ENCODE data around the gene PSAP.
"Not testable (repeated sequence)": the region's sequence is repeated elsewhere in the genome, so short reads cannot be mapped to it uniquely, and the experiment has no call there.

PSAP gene

DNA sequence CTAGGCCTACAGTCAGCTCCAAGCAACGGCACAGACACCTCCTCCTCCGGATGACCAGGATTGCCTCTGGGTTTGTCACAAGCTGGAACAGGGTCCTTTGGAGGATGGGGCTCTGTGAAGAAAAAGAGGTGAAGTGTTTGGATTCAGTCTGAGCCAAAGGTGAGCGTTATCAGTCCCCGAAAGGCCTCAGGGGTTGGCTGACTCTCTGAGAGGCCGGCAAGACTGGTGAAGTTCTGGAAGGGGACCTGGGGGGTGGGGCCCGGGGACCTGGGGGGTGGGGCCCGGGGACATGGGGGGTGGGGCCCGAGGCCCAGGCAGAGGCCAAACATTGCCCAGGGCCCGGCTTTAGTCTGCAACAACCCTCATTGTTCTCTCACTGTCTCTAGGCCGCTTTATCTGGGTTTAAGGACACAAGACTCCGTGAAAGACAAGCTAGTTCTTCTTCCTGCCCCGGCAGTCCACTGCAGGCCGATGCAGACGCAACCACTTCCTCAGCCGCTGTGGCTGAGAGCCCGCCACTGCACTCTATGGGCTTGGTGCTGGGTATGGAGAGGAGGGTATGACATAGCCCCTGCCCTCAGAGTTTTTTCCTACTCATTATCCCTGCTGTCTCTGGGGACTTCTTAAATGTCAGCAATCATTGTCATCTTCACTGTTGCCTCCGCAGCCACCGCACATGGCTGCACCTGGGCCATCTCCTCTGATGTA, 27.4 kb upstream of the PSAP start:
- peak in 1 of 10 donors; percentile 32 for DNase-seq
- intact Hi-C loops (cut with DNase I) = no loop called here

DNA sequence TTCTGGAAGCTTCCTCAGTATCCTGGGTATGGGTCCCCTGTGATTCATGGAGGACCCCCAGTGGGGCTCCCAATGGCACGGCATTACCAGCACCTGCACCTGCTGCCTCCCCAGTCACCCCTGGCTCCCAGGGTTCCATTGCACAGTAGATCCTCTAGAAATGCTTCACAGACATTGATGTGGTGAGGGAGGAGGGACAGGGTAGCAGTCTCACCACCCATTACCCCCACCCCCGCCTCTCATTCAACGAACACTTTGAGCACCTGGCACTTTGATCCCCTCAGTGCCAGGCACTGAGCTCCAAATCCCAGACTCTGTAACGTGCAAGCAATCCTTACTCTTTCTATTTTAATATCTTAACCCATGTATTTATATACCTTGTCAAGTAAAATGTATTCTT, 26.8 kb upstream of the PSAP start:
- intact Hi-C loops (cut with DNase I) = no loop called here
- DNase-seq = no peak

DNA sequence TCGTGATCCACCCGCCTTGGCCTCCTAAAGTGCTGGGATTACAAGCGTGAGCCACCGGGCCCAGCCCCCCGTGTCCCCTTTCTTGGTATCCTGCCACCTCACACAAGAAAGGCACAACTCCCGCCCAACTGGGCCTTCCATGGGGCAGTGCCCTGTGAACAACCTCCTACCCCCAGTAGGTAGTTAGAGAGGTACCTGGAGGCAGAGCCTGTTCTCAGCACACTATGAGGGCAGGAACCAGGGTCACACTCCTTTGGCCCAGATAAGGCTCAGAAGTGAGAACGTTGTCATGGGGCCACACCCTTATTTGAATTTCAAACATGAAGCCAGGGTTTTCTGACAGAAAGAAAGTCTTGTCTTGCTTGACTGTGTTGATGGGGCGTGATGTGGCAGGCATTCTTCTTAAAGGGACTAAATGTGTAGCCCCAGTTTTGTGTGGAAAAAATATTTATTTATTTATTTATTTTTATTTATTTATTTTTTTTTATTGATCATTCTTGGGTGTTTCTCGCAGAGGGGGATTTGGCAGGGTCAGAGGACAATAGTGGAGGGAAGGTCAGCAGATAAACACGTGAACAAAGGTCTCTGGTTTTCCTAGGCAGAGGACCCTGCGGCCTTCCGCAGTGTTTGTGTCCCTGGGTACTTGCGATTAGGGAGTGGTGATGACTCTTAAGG, 23.8 kb upstream of the PSAP start:
- peak in 1 of 10 donors; percentile 27 for DNase-seq
- intact Hi-C loops (cut with DNase I) = not testable (repeated sequence)

DNA sequence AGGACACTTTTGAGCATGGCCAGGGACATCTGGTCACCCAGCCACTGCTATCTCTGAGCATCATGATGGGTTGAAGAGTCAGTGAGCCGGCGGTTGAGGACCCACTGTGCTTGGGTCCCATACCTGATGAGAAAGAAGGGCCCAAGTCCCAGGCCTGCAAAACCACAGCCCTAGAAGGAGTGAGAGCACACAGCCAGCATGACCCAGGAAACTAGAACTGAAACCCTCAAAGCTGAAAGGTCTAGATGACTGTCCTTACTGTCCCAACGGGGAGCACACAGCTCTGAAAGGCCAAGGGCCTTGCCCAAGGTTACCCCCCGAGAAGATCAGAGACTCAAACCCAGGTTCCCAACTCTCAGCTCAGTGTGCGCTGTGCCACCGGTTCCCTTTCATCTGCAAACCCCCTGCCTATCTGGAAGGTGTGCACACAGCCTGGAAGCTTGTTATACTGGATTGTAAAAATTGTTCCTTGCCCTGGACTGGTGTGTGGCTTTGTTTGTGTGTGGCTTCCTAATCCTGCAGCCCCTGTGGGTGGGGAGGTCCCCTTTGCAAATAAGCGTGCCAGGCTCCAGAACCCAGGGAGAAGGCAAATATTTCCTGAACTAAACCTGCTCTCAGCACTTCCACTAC, 22.6 kb upstream of the PSAP start:
- no peak for DNase-seq

DNA sequence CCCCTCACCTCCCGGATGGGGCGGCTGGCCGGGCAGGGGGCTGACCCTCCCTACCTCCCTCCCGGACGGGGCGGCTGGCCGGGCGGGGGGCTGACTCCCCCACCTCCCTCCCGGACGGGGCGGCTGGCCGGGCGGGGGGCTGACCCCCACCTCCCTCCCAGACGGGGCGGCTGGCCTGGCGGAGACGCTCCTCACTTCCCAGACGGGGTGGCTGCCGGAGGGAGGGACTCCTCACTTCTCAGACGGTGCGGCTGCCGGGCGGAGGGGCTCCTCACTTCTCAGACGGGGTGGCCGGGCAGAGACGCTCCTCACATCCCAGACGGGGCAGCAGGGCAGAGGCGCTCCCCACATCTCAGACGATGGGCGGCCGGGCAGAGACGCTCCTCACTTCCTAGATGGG, 18.6 kb upstream of the PSAP start:
- peak in 2 of 10 donors; percentile 62 to 66 for DNase-seq
- intact Hi-C loops (cut with DNase I) = not testable (repeated sequence)

More for the DNA sequence above, 22.6 kb upstream of the PSAP start:
- intact Hi-C loops (cut with DNase I) = no loop called here

DNA sequence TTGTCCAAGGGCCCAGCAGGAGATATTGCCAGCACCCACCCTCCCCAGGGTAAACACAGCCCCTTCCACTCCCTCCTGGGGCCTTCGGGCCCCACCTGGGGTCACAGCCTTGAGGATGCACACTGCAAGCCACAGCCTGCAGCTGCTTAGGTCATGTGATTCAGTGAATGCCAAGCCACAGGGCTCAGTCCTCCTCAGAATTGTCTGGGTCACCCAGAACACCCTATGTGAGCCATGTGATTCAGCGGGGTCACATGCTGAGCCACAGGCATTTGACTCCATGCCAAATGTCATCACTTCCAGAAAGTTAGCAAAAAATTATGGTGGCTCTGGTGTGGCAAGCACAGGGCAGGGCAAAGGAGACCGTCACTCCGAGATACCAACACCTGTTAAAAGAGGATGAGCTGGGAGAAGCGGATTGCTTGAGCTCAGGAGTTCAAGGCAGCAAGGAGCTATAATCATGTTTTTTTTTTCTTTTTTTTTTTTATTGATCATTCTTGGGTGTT, 17.2 kb upstream of the PSAP start:
- peak in 4 of 10 donors; percentile 13 to 74 (median 42) for DNase-seq

DNA sequence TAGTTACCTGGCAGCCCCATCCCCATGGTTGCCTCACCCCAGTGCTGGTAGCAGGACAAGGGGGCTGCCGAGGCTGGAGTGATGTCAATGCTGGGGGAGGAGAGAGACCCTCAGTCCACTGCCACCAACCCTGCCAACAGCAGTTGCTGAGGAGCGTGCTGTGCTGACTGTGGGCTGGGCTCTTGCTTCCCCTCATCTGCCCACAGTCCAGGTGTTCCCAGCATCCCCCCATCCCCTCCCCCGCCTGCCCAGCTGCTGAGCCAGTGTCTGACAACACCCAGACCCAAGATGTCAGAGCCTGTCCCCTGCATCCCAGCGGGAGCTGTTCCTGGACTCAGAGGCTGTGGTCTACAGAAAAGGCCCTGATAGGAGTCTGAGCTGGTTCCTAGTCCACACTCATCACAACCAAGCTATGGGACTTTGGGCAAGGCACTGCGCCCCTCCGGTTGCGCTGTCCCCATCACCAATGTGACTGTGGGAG, 14.6 kb upstream of the PSAP start:
- intact Hi-C loops (cut with DNase I) = no loop called here
- peak in 1 of 10 donors; percentile 48 for DNase-seq

More for the DNA sequence above, 17.2 kb upstream of the PSAP start:
- intact Hi-C loops (cut with DNase I) = no loop called here

DNA sequence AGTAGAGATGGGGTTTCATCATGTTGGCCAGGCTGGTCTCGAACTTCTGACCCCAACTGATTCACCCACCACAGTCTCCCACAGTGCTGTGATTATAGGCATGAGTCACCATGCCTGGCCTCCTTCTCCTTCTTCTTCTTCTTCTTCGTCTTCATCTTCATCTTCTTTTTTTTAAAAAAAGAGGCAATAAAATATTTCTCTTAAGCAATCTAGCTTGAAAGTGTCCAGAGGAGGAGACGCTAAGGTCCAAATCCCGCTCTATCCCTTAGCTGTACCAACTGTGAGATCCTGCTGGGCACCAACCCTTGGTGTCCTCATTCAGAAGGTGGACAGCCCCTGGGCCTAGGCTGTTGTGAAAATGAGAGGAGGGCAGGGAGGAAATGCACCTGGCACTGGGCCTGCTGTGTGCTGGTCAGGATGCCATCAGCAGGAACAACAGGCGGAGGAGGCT, 13.9 kb upstream of the PSAP start:
- intact Hi-C loops (cut with DNase I) = no loop called here
- peak in 1 of 10 donors; percentile 53 for DNase-seq

DNA sequence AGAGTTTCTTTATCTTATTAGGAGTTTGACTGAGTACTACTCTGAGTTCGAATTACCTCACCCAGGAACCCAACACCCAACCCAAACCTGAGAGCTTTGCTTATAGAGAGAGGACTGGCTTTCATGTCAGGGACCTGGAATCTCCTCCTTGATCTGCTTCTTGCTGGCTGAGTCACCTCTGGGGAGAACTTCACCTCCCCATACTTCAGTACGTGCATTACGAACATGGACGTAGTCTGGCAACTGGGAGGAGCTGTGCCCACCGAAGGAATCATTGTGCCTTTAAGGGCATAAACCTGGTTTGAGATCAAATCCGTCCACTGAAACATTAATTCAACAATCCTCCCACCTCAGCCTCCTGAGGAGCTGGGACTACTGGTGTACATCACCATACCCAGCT, 12.2 kb upstream of the PSAP start:
- peak in 1 of 10 donors; percentile 5 for DNase-seq
- intact Hi-C loops (cut with DNase I) = no loop called here

DNA sequence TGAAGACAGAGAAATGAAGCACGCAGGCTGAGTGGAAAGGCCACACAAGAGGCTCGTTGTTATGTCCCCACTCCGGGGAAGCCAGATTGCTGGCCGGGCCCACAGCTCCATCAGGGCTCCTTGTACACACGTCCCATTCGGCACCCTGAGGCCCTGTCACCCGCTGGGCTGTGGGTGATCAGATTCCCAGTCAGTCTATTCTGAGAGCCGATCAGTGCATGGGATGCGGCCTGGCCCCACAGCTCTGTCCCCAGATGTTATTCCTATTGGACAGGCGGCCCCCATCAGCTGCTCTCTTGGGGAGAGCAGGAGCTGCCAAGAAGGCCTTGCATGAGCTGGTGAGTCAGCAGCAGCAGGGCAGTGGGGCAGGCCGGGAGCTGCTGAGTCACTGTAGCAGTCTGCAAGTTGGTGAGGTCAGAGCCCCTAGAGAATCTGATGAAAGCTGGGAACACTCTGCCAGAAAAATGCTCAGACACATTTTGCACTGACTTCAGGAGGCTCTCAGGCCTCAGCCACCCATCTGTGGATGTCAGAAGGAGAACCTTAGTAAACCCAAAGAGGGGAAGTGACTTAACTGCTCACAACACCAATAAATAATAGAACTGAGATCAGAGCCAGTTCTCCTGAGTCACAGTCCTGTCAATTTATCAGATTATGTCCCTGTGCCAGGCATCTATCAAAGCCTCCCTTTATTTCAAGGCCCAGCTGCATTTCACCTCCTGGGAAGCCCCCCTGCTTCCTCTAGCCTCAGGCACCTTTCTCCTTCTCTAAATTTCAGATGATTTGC, 9.4 kb upstream of the PSAP start:
- peak; percentile 83 to 99 (median 92) for DNase-seq
- intact Hi-C loops (cut with DNase I) = loop anchor here (1.0 kb wide), 1 partner anchor 9 kb away; the partner anchor contains the start of gene PSAP

DNA sequence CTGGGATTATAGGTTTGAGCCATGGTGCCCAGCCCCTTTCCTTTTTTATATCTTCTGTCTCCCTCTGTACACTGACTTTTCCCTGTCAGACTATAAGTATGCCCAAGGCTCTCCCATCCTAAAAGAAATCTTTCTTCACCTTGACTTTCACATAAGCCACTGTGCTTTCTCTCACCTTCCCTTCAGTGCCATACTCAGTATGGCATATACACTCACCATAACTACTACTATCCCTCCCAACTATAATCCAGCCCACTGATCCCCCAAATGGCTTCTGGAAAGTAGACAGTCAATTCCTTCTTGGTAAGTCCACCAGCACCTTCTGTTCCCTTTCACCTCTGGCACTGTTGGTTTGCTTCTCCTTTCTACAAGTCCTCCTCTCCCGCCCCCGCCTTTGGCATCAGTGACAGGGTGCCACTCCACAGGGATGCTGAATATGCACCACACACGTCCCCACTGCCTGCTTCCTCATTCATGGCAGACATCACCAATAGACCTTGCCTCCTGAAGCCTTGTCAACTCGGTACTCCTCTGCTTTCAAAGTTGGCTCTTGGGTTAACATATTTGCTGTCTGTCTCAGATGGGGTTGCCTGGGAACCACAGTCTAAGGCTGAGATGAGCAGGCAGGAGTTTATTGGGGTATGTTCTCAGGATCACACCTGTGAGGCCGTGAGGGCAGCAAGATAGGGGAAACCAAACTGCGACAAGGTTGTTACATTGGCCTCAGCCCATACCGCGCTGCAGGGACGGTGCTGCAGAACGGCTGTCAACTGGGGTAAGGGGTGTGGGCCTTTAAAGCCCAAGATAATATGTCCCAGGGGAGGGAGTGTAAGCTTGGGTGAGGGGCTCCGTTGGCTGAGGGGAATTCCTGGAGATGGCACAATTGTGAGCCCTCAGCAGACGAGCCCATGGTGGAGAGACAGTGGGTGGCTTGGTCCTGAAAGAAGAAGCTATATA, 7.2 kb upstream of the PSAP start:
- DNase-seq = peak in 2 of 10 donors; percentile 62 to 86
- intact Hi-C loops (cut with DNase I) = no loop called here

DNA sequence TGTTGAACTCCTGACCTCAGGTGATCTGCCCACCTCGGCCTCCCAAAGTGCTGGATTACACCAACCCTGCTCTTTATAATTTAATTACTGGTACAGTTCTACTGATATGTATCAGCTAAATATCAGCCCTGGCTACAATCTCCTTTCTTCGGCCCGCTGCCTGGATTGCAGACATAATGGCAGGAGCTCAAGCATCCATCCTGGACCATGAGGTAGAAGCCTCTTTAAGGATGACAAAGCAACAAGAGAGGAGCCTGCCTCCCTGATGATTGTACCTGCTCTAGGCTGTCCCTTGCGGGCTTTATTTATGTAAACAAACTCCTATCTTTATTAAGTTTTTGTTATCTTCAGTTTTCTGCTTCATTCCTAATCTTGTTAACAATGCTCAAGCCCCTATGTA, 5.6 kb upstream of the PSAP start:
- peak in 1 of 10 donors; percentile 6 for DNase-seq

DNA sequence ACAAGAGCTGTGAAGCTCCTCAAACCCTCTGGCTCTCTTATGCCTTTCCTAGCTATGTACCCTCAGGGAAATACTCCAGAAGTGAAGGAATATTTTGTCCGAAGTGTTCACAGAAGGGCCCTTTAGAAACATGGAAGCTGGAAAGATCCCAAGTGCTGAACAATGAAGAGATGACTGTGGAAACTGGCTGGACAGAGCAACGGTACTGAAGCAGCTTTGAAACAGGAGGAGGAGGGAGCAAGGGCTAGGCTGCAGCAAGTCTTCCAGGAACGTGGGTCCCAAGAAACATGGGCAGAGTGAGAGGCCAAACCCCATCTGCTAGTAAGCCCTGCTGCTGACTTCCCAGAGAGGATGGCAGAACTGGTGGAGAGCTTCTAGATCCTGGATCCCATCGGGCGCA, 3.0 kb upstream of the PSAP start:
- peak in 2 of 10 donors; percentile 65 to 77 for DNase-seq
- intact Hi-C loops (cut with DNase I) = no loop called here

More for the DNA sequence above, 5.6 kb upstream of the PSAP start:
- intact Hi-C loops (cut with DNase I) = no loop called here

DNA sequence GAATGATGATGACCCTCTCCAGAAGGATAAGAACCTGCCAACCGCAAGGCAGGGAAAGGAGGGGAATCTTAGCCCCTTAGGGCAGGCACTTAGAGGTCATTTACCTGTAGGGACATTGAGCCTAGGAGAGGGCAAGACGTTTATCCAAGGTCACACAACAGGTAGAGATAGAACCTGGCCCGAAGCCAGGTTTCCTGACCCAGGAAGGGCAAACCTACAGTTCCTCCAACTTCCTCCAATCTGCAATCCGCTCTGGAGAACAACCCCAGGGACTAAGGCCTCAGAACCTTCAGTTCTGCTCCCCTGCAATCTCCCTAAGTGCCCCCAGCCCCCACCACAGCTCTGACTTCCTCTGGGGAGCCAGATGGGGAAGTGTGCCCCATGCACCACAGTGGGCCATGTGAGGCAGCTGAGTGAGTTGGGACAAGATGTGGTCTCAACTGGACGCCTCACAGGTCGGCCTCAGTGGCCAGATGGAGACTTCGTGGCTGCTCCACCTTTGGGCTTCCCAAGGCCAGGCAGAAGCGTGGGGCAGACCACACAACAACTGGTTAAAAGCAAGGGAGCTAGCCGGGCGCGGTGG, 1.4 kb upstream of the PSAP start:
- peak in 4 of 10 donors; percentile 35 to 91 (median 53) for DNase-seq
- intact Hi-C loops (cut with DNase I) = no loop called here

DNA sequence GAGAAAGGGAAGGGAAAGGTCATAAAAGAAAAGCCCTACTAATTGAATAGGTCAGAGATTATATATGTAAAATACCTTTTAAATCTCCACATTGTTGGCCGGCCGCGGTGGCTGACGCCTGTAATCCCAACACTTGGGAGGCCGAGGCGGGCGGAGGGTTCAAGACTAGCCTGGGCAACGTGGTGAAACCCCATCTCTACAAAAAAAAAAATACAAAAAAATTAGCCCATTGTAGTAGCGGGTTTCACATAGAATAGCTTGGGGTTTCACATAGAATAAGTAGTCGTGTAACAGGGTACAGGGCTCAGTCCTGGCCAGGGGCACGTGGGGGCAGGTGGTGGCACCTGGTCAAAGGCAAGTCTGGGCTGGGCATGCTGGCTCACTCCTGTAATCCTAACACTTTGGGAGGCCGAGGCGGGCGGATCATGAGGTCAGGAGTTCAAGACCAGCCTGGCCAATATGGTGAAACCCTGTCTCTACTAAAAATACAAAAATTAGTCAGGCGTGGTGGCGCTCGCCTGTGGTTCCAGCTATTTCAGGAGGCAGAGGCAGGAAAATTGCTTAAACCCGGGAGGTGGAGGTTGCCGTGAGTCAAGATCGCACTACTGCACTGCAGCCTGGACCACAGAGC, 529 bp upstream of the PSAP start:
- DNase-seq = peak in 2 of 10 donors; percentile 50 to 77
- intact Hi-C loops (cut with DNase I) = loop anchor here (1.0 kb wide), 1 partner anchor 9 kb away; no protein-coding TSS in a partner anchor

DNA sequence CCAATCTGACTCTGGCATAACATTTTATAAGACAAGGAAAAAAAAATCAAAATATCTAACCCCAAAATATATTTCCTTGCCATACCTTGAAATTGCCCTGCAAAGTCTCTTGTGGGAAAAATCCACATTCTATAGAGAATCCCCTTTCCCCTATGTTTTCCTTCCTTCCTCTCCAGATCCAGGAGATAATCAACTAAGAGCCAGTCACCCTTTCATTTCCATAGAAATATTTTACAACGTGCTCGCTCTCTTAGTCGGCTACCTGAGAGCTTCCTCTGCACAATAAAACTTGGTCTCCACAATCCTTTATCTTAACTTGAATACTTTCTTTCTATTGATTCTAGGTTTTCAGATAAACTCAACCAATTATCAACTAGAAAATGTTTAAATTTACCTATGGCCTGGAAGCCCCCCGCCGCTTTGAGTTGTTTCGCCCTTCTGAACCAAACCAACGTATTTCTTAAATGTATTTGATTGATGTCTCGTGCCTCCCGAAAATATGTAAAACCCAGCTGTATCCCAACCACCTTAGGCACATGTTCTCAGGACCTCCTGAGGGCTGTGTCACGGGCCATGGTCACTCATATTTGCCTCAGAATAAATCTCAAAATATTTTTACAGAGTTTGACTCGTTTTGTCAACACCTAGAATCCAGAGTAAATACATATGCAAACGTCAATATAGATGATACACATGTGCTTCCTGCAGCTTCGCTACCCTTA, 869 bp downstream of the PSAP start:
- DNase-seq = no peak
- intact Hi-C loops (cut with DNase I) = no loop called here

DNA sequence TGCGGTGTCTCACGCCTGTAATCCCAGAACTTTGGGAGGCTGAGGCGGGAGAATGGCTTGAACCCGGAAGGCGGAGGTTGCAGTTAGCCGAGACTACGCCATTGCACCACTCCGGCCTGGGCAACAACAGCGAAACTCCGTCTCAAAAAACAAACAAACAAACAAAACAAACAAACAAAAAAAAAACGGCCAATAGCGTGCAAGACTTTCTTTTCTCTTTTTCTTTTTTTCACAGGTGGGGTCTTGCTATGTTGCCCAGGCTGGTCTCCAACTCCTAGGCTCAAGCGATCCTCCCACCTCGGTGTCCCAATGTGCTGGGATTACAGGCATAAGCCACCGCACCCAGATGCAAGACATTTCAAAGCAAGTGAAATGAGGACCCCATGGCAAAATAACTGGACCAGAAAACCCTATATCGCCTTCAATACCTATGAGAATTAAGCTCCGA, 1.6 kb downstream of the PSAP start:
- intact Hi-C loops (cut with DNase I) = no loop called here
- DNase-seq = peak in 1 of 10 donors; percentile 73
